K562 (cell line): ENCODE measurements around the gene TPI1. TPM values are rescaled to one million over a fixed set of nuclear protein-coding genes. Genes with fewer than 3 reads are reported as not detected.

Experiments used
- ATAC-seq: fragments of 200-7000 bp; cut with Tn5 transposase; 3 replicates; pipeline ENCODE4 v1.9.1; 2020; ENCODE audit warnings: moderate library complexity
- BruUV-seq: library from RNA; stranded (reverse); fragments of 400-500 nt; replicated peaks from 2 replicates; lab custom pipeline; 2021; lab: Mats Ljungman, UMichigan
- CTCF ChIA-PET: fragments of 300-600 bp; formaldehyde crosslinking; extraction: SDS; loops from one replicate; lab custom pipeline; 2021; ENCODE audit warnings: low intra/inter-chr PET ratio; lab: Yijun Ruan, JAX
- POLR2A ChIA-PET: fragments of 300-600, 350-650 bp; sonication (Branson Sonifier 250); formaldehyde crosslinking; extraction: SDS; loops from one replicate; lab custom pipeline; 2021; ENCODE audit warnings: antibody characterized with exemption, inconsistent platforms; lab: Yijun Ruan, JAX
- DNase-seq, 4 experiments: peaks; one replicate each; pipeline versions ENCODE4 v3.0.0 to v3.0.0-alpha.2; 2011 to 2018; ENCODE audit warnings: low spot score in 3 of 4, mixed read lengths in 3 of 4; ENCODE audit errors: extremely low read depth in 1 of 4
- FAIRE-seq: peaks from 2 replicates; lab custom pipeline; 2011; peaks lifted over from hg19 to GRCh38; lab: Jason Lieb, UNC
- H2AFZ ChIP-seq: 2 replicates; pipeline ENCODE4 v1.6.0; 2011; ENCODE audit warnings: low read depth, low read length, control low read depth, inconsistent platforms
- H3K27ac ChIP-seq: fragments of 200-600 bp; 3 replicates; pipeline ENCODE4 v1.8.0; 2011; ENCODE audit warnings: low read depth, mild to moderate bottlenecking, control low read depth, inconsistent platforms, low read length, moderate library complexity, mixed read lengths; ENCODE audit errors: extremely low read depth
- H3K27me3 ChIP-seq, 2 experiments: fragments of 300-600 bp in 1 of 2; 2 replicates in 1 of 2; 3 replicates in 1 of 2; pipeline versions ENCODE4 v1.6.0 to v1.8.0; 2011; ENCODE audit warnings: inconsistent platforms in 2 of 2, low read length in 2 of 2, mild to moderate bottlenecking in 1 of 2, mixed read lengths in 1 of 2, moderate library complexity in 1 of 2; ENCODE audit not compliant: control insufficient read depth in 2 of 2, insufficient read depth in 2 of 2
- H3K36me3 ChIP-seq: fragments of 300-600 bp; 3 replicates; pipeline ENCODE4 v1.8.0; 2011; ENCODE audit warnings: mild to moderate bottlenecking, low read length, inconsistent platforms; ENCODE audit not compliant: control insufficient read depth, insufficient read depth
- H3K4me1 ChIP-seq, 2 experiments: fragments of 200-600 bp in 1 of 2; replicated peaks in 1 of 2; 2 replicates in 1 of 2; 3 replicates in 1 of 2; pipeline versions ENCODE4 v1.5.1 to v1.8.0; 2011; ENCODE audit warnings: inconsistent platforms in 2 of 2, low read length in 2 of 2, mild to moderate bottlenecking in 1 of 2, mixed read lengths in 1 of 2, moderate library complexity in 1 of 2; ENCODE audit not compliant: control insufficient read depth in 2 of 2, insufficient read depth in 2 of 2
- H3K4me2 ChIP-seq: 2 replicates; pipeline ENCODE4 v1.6.1; 2011; ENCODE audit warnings: low read length, control low read depth, inconsistent platforms, mixed read lengths; ENCODE audit not compliant: insufficient read depth
- H3K4me3 ChIP-seq: fragments of 200-600 bp; sonication (generic), shearing (Covaris generic); 2 replicates; pipeline ENCODE4 v1.5.1; 2016; ENCODE audit warnings: control low read depth, inconsistent platforms
- H3K79me2 ChIP-seq: fragments of 200-600 bp; 3 replicates; pipeline ENCODE4 v1.8.0; 2011; ENCODE audit warnings: low read length, inconsistent platforms; ENCODE audit not compliant: control insufficient read depth, insufficient read depth
- H3K9ac ChIP-seq, 2 experiments: 2 replicates each; pipeline versions ENCODE4 v1.6.0 to v1.6.1; 2011; ENCODE audit warnings: low read depth in 2 of 2, low read length in 2 of 2, control low read depth in 1 of 2, inconsistent platforms in 1 of 2, mild to moderate bottlenecking in 1 of 2, mixed read lengths in 1 of 2; ENCODE audit not compliant: insufficient read depth in 1 of 2
- H3K9me1 ChIP-seq: one replicate; pipeline ENCODE4 v1.6.0; 2011; ENCODE audit warnings: inconsistent platforms, mild to moderate bottlenecking, low read length, moderate library complexity; ENCODE audit not compliant: control insufficient read depth, insufficient read depth
- H3K9me3 ChIP-seq: replicated peaks from 2 replicates; pipeline ENCODE4 v1.5.1; 2011; ENCODE audit warnings: low read depth, low read length, inconsistent platforms; ENCODE audit not compliant: control insufficient read depth, insufficient read depth
- H4K20me1 ChIP-seq: replicated peaks from 2 replicates; pipeline ENCODE4 v1.6.1; 2011; ENCODE audit warnings: low read length, inconsistent platforms, mixed read lengths; ENCODE audit not compliant: control insufficient read depth, insufficient read depth
- CBFB ChIP-seq: sonication (generic); formaldehyde crosslinking; IDR thresholded peaks from 2 replicates; pipeline ENCODE4 v1.4.0; 2020; ENCODE audit warnings: mild to moderate bottlenecking, missing genetic modification reagents
- CTBP1 ChIP-seq: fragments of 450-650 bp; IDR thresholded peaks from 2 replicates; pipeline ENCODE4 v1.6.1; 2016; ENCODE audit warnings: borderline replicate concordance
- DNMT1 ChIP-seq: fragments of 450-650 bp; IDR thresholded peaks from 2 replicates; pipeline ENCODE4 v1.6.1; 2016; ENCODE audit warnings: antibody characterized with exemption, mild to moderate bottlenecking
- IRF2 ChIP-seq: sonication (generic); formaldehyde crosslinking; IDR thresholded peaks from 2 replicates; pipeline ENCODE4 v1.8.1; 2022; ENCODE audit warnings: mild to moderate bottlenecking, missing genetic modification reagents
- RNF219 ChIP-seq: fragments of 250-450 bp; sonication (Bioruptor Pico); IDR thresholded peaks from 2 replicates; pipeline ENCODE4 v1.5.0; 2022; ENCODE audit warnings: mild to moderate bottlenecking
- SMARCA5 ChIP-seq: fragments of 450-650 bp; IDR thresholded peaks from 2 replicates; pipeline ENCODE4 v1.6.1; 2016
- TAF9B ChIP-seq: fragments of 450-650 bp; IDR thresholded peaks from 2 replicates; pipeline ENCODE4 v1.6.1; 2018; ENCODE audit warnings: mild to moderate bottlenecking; ENCODE audit not compliant: partially characterized antibody
- XRCC4 ChIP-seq: IDR thresholded peaks from one replicate; pipeline ENCODE4 v1.6.1; 2011; ENCODE audit not compliant: insufficient read depth, insufficient read length; ENCODE audit errors: extremely low read depth
- ZKSCAN3 ChIP-seq: fragments of 250-450 bp; sonication (Bioruptor Pico); IDR thresholded peaks from 2 replicates; pipeline ENCODE4 v1.4.0; 2020
- ZNF23 ChIP-seq: fragments of 250-450 bp; sonication (Bioruptor Pico); IDR thresholded peaks from 2 replicates; pipeline ENCODE4 v1.4.0; 2020; ENCODE audit warnings: mild to moderate bottlenecking
- WGBS: fragments of 100-300 bp; shearing (Covaris generic); methylation state at CpG from one replicate; pipeline ENCODE4 v1.1.6; 2016; ENCODE audit warnings: low coverage, mixed read lengths; ENCODE audit not compliant: insufficient coverage; ENCODE audit errors: missing lambda C conversion rate; 5-methylcytosine and 5-hydroxymethylcytosine counted together
- in situ Hi-C: fragments of 300-500 bp; cut with MboI; formaldehyde crosslinking; loops from 4 replicates; pipeline ENCODE4 v1.15.0; 2018; ENCODE audit warnings: inconsistent platforms, mixed read lengths
- intact Hi-C: fragments of 100-400 bp; cut with micrococcal nuclease; formaldehyde crosslinking; loops from 2 replicates; pipeline ENCODE4 v1.14.2; 2022
- polyA plus RNA-seq, 8 experiments: library from polyadenylated mRNA; depleted of rRNA in 4 of 8; stranded (reverse) in 5 of 8; unstranded in 3 of 8; fragments of >200 nt; fragmentation: Nextera tagmentation in 2 of 8; fragmentation: Illumina TruSeq in 1 of 8; extraction: Ambion mirVana in 2 of 8; extraction: Trizol in 1 of 8; gene quantifications; 2 replicates each; pipeline versions ENCODE4 v1.2.1 to v1.2.3, GENCODE V29; 2011 to 2014; ENCODE audit warnings: inconsistent platforms in 1 of 8, missing spikeins in 1 of 8
- total RNA-seq, 7 experiments: library from RNA; depleted of rRNA in 6 of 7; stranded (reverse); fragments of >200 nt in 6 of 7; fragmentation: Illumina TruSeq in 2 of 7; extraction: Trizol in 2 of 7; gene quantifications; 2 replicates each; pipeline versions ENCODE4 v1.2.1 to v1.2.3, GENCODE V29; 2011 to 2021; ENCODE audit warnings: low replicate concordance in 1 of 7
- TF ChIP-seq, protein P1 (sequence below): sonication (generic); formaldehyde crosslinking; IDR thresholded peaks from 2 replicates; pipeline ENCODE4 v1.8.0; 2022; ENCODE audit warnings: mild to moderate bottlenecking, low read depth, missing genetic modification reagents

The TPI1 gene
- total and polyA plus RNA-seq, 9 of the 15 experiments (the other 6 are each of a cell fraction or from before 2014, with no cell fraction given), result 662 to 4,971 (median 892) TPM

DNA sequence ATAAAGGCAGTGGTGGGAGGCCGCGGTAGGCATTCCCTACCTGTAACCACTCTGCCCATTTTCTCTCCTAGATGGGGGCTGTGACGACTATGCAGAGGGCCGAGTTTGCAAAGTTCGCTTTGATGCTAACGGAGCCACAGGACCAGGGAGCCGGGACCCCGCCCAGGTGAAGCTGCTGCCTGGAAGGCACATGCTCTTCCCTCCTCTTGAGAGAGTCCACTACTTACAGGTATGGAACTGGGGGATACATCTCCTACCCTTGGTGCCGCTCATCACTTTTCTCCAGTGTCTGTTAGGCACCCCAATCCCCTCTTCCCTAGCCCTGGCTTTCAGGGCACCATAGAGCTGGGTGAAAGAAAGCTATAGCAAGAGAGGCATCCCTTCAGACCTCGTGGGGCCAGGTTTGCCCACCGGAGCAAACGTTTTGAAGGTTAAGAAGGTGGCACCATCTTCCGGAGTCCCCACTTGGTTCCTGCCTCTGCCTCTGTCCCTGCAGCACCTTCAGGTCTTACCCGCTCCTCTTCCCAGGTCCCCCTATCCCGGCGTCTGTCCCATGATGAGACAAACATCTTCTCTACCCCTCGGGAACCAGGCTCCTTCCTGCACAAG is 41.1 kb upstream of the TPI1 start:
- no peaks in the 10 kb centered on the region for H3K9me3 ChIP-seq
- DNase-seq (no peak), ATAC-seq (no peak), FAIRE-seq (no peak)
- H3K9ac ChIP-seq, result no peak overlapping the region; a peak in 1 of 4 replicates
- WGBS, result 75% methylated on average over 10 of the region's 17 CpGs
- no peak overlapping the region for H2AFZ ChIP-seq
- H3K4me3 ChIP-seq, result no peak overlapping the region
- H3K79me2 ChIP-seq, result peaks cover 24% of the 10 kb centered on the region
- no TSS peak for BruUV-seq
- peaks cover 15% of the 10 kb centered on the region; the same call in 1 of the 3 replicates for H3K36me3 ChIP-seq
- no peak for TF ChIP-seq TAF9B
- no peak for TF ChIP-seq IRF2
- no peak for TF ChIP-seq CTBP1
- no peak for TF ChIP-seq CBFB
- TF ChIP-seq XRCC4, result no peak
- TF ChIP-seq SMARCA5, result no peak
- TF ChIP-seq ZKSCAN3 (CRISPR knock-in tag), result no peak
- TF ChIP-seq, protein P1, sequence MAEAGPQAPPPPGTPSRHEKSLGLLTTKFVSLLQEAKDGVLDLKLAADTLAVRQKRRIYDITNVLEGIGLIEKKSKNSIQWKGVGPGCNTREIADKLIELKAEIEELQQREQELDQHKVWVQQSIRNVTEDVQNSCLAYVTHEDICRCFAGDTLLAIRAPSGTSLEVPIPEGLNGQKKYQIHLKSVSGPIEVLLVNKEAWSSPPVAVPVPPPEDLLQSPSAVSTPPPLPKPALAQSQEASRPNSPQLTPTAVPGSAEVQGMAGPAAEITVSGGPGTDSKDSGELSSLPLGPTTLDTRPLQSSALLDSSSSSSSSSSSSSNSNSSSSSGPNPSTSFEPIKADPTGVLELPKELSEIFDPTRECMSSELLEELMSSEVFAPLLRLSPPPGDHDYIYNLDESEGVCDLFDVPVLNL (CRISPR knock-in tag), result no peak
- TF ChIP-seq ZNF23 (CRISPR knock-in tag), result no peak
- TF ChIP-seq DNMT1, result no peak
- TF ChIP-seq RNF219 (CRISPR knock-in tag), result no peak
- CTCF ChIA-PET, result interaction anchor here (0.5 to 1.9 kb wide), 5 partner anchors 59 to 259 kb away, joined by 3 to 15 read pairs (median 5); partner anchors contain the start of gene MLF2
- H3K4me2 ChIP-seq, result no peak overlapping the region
- in situ Hi-C loops, result no loop called here
- peaks cover 0 to 4% of the 10 kb centered on the region in 2 experiments; a peak in 2 of 5 replicates for H3K27me3 ChIP-seq
- H3K9me1 ChIP-seq, result no peaks in the 10 kb centered on the region
- POLR2A ChIA-PET, result no interaction called here
- peaks cover 14 to 57% of the 10 kb centered on the region in 2 experiments; a peak in 4 of 5 replicates for H3K4me1 ChIP-seq
- H3K27ac ChIP-seq, result no peak overlapping the region
- intact Hi-C loops, result loop anchor here (2.0 to 10.0 kb wide), 4 partner anchors 49 to 271 kb away; partner anchors contain the start of genes IFFO1 and ZNF384
- no peaks in the 10 kb centered on the region for H4K20me1 ChIP-seq
